C1 segment of cervical spinal cord (tissue), 14 donors: ENCODE results near the gene SHISA7.
"Not testable (repeated sequence)": the region's sequence is repeated elsewhere in the genome, so short reads cannot be mapped to it uniquely, and the experiment has no call there.

Experiments
- DNase-seq, 14 donors: peaks; one replicate each; lab custom pipeline; 2025; lab: John Stamatoyannopoulos, UW

SHISA7 gene

DNA sequence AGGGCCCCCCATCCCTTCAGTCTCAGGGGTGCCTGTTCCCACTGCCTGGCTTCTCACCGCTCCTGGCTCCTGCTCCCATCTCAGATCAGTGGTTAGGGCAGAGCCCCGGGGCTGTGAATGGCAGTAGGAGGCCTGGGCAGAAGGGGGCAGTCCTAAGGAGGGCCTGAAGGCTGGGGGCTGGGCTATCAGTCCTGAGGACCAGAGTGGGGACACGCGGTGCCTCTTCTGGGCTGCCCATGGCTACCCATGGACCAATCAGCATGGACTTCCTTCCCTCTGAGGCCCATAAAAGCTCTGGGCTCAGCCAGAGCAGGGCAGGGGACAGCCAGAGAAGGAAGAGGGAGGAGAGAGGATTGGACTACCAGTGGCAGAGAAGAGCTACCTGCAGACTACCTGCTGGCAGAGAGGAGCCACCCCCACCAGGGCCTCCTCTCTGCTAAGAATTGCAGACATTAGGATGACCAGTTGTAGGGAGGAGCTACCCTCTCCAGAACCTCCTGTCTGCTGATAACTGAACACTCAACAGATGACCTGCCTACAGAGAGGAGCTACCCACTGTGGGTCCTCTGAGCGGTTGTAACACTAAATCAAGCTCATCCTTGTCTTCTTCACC lies 23.4 kb downstream of the SHISA7 start:
- DNase-seq, result peak in 1 of 14 donors; percentile 23

DNA sequence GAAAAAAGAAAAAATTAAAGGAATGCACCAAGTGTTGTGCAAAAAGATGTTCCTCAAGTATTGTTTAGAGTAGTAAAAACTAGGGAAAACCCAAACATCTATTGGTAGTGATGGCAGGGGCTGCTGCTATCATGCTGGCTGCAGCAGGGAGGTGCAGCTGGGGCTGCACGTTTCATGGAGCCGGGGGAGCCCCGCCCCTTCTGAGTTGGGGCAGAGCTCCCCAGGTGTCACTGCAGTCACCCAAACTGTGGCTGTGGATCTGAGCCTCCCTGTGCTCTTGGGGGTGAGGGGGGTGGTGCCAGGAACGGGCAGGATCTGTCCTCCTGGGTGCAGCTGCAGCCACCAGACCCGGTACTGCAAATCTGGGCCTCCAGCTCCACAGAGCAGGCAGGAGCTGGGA lies 24.0 kb downstream of the SHISA7 start:
- no peak for DNase-seq

DNA sequence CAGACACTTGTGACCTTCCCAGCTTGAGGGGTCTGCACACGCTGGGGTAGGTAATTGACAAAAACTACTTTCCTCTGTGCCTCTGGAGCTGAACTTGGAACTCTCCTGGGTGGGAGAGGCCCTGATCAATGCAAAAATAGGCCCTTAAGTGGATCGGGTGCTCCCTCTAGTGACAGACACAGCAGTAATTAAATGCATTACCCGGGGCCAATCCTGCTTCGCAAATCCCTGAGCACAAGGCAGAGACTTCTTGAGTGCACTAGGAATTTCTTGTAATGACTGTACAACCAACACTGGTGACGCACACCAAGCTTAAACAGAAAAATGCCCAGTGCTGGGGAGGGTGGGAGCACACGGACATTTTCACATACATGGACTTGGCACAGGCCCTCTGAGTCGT lies 24.9 kb downstream of the SHISA7 start:
- DNase-seq, result peak in 9 of 14 donors; percentile 5 to 47 (median 25)

DNA sequence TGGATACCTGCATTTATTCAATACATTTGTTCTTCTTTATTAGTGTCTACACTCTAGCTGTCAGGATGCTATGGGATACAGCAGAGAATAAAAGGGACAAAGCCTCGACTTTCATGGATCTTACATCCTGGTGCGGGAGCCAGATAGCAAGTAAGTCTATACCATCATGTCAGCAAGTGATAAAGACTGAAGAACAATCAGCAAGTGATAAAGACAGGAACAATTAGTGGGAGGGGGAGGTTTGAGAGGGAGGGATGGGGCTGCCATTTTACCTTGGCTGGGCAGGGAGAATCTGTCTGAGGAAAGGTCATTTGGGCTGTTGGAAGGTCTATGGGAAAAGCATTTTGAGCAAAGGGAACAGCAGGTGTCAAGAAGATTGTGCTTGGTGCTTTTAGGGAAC lies 32.9 kb downstream of the SHISA7 start:
- DNase-seq, result no peak

DNA sequence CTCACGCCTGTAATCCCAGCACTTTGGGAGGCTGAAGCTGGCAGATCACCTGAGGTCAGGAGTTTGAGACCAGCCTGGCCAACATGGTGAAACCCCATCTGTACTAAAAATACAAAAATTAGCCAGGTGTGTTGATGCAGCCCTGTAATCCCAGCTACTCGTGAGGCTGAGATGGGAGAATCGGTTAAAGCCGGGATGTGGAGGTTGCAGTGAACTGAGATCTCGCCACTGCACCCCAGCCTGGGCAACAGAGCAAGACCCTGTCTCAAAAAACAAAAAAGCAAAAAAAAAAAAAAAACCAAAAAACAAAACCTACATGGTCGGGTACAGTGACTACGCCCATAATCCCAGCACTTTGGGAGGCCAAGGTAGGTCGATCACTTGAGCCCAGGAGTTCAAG lies 33.9 kb downstream of the SHISA7 start:
- DNase-seq, result not testable (repeated sequence)

DNA sequence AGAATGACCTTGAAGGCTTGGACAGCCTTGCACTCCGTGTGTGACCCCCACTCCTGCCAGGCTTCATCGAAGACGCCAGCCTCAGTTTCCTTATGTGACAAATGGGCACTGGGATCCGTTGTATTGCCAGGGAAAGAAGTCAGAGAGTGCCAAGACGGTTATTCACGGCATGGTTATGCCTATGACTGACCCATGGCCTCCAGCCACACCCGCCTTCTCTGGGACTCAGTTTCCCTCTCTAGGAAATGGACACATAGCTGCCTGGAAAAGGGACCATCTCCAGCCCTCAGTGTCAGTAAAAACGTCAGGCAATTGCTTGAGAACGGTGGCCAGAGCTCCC lies 34.6 kb downstream of the SHISA7 start:
- DNase-seq, result no peak

DNA sequence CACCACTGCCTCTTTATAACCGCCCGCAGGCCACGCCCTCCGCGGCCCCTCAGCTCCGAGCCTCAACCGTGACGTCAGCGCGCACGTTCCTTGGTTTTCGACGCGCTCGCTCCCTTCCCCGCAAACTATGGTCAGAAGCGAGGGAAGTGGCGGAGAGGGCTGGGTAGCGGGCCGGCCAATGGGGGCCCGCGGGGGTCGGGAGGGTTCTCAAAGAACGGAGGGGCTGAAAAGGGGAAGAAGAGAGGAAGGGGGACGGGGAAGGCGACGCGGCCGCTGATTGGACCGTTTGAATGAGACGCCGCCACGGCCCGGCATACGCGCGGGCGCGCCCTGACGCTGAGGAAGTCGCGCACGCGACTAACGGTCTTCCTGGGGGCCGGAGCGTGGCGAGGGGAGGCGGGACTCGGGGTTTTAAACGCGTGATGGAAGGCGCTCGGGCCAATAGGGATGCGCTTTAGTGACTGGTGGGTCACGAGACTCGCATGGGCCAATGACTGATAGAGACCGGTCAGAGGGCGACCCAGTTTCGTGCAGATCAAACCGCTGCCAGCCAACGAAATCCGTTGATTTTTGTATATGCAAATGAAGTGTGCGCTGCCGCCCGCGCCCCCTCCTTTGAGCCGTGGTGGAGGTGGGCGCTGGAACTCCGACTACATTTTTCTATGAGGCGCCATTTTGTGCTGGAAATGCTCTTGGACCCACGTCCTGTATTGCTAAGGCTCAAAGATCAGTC lies 35.1 kb downstream of the SHISA7 start:
- peak; percentile 95 to 99 (median 98) for DNase-seq

DNA sequence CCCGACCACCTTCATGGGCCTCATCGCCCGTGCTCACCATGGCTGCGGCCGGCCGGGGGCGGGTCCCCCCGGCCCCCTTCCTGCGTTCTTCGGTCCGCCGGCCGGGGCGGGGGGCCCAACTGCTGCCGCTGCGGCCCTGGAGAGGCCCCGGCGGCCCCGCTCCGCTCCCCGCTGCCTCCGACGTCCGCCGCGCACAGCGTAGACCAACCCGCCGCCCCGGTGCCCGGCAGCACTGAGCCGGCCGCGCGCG lies 35.6 kb downstream of the SHISA7 start, which contains the start of gene UBE2S:
Gene UBE2S (minus strand): TSS at position 239 of the 250 bp plus-strand sequence. CDS start 199 bp downstream, at position 40.
- DNase-seq, result peak in 1 of 14 donors; percentile 47

DNA sequence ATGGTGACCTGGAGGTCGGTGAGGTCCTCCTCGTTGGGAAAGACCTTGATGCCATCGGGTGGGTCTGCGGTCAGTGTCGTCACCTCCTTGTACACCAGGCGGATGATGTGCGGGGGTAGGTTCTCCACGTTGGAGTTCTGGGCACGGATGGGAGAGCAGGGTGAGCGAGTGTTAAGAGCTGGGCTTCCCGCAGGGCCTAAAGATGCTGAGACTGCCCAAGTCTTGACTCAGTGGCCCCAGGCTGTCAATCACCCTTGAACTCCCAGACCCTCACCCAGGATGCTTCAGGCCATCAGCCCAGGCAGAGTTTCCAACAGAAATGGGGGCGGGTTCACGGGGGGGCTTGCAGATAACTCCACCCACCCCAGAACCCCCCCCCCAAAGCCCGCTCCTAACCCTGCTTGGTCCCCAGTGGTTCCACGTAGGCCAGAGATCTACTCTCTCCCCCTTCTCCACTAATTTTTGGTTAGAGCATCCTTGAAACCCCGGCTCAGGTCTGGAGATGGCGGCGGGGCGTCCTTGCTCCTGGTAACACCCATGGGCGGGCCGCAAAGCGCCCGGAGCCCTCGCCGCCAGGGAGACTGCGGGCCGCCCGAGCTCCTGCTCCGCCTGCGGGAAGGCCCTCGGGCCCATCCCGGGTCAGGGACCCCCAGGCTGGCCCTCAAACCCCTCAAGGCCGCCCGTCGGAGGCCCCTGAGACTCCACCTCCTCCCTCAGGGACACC lies 36.1 kb downstream of the SHISA7 start:
- DNase-seq, result no peak

DNA sequence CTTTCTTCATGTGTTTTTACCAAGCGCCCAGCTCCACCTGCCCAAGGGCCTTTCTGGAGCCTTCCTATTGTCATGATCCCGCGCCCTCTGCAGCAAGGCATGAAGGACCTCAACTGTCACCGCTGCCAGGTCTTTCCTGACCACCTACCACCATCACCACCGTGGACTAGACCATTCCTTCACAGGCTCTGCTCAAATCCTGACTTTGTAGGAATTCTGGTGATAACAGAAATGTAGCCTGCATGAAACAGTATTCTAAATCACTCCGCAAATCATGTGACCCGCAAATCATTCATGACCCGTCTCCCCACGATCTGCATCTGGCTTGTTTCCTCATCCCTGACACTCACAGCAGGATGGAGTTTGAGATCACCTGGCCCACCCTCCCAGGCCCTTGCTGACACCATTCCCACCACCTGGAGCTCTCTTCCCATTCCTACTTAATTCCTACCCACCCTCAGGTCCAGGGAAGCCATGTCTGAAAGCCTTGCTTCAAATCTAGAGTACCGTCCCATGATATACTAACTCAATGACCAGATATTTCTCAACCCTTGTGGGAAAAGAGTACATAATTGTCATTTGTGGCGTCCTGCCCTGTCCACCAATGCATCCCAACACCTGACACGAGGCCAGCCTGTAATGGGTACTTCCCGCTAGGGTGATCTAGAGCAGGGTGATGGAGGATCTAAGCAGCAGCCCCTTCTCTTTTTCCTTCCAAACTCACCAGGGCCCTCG lies 36.8 kb downstream of the SHISA7 start:
- DNase-seq, result no peak

DNA sequence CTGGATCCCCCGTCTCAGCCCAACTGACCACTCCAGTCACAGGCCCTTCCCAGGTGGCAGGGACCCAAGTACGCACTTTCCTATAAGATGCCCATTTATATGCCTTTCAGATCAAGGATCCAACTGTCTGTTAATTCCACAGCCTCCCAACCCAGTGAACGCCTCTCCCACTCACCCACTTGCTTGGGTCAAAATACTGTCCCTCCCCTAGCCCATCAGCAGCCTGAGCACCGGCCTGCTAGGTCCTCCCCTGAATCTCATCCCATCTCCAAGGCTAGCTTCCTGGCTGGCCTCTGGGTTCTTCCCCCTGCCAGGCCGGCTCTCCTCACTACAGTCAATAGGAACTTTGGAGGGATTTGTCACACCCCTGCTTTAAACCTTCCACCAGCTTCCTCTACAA lies 37.5 kb downstream of the SHISA7 start:
- DNase-seq, result no peak

DNA sequence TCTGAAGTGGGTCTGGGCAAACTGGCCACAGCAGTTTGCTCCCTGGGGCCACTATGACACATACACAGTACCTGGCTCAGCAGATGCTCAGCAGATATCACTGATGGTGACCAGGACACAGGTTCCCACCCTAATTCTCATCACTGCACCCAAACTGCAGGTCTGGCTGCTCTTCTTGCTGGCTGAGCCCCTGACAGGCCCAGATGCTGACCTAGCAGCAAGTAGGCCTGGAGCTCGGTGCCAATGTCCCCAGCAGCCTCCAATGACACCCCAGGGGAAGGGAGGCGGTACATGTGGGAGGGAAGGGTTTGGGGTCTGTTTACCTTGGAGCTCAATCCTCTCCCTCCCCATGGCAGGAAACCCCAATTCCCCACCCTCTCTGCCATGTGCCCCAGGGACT lies 40.6 kb downstream of the SHISA7 start:
- DNase-seq, result no peak

DNA sequence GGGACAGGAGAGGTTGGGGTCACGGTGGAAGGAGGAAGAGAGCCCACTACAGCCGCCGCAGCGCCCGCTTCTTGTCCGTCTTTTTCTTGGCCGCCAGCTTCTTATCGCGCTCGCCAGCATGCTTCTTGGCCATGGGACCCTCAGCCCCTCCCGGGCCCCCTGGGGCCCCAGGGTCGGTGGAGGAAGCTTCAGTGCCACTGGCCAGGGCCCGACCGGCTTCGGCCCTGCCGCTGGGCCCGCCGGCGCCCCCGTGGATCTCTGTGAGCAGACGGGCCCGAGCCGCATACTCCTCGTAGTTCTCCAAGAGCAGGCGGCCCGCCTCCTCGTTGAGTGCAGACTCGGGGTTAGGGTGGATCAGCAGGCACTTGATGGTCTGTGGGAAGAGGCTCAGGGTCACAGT lies 41.7 kb downstream of the SHISA7 start:
- DNase-seq, result not testable (repeated sequence)

DNA sequence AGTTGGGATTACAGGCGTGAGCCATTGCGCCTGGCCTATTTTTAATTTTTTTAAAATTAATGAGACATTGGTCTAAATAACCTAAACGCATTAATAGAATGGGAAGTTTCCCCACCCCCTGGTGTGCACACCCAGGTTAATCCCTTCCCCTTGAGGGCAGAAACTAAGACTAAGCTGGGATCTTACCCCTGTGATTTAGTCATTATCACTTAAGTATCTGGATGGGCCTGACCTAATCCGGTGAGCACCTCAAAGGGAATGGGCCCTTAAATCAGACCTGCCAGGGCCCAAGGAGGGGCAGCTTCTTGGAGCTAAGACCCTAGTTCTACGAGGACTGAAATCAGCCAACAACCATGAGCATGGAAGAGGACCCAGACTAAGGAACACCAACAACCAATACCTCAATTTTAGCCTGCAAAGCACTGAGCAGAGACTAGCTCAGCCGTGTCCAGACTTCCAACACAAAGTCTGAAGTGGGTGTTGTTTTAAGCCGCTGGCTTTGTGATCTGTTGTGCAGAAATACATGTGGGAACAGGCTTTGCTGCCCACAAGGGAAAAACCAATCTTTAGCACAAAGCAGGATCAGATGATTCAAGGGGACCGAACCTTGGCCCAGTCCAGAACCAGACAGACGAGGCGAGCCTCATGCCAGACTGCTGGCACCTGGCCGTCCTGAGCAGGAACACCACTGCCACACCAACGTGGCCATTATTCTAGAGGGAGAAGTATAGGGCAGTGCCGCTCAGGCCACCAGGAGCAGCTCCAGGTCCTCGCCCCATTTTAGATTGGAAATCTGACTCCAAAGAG lies 42.6 kb downstream of the SHISA7 start:
- DNase-seq, result no peak

DNA sequence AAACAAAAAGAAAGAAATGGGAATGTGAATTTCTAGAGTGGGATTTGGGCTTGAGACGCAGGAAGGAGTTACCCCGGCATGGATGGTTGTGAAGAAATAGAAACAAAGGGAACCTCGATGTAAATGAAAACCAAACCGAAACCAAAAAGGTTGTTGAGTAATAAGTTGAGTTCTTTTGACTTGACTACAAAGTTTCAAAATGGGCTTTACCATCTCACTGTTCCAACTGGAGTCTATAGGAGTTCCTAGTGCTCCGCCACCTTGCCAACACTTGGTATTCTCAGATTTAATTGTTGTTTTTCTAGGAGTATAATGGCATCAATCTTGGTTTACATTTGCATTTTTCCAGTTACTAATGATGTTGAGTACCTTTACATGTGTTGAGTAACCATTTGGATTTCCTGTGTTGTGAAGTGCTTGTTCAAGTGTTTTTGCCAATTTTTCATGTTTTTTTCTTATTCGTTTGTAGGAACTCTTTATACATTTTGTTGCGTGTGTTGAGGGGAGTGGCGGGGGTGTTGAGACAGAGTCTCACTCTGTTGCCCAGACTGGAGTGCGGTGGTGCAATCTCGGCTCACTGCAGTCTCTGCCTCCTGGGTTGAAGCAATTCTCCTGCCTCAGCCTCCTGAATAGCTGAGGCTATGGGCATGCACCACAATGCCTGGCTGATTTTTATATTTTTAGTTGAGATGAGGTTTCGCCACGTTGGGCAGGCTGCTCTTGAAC lies 44.7 kb downstream of the SHISA7 start:
- DNase-seq, result no peak

DNA sequence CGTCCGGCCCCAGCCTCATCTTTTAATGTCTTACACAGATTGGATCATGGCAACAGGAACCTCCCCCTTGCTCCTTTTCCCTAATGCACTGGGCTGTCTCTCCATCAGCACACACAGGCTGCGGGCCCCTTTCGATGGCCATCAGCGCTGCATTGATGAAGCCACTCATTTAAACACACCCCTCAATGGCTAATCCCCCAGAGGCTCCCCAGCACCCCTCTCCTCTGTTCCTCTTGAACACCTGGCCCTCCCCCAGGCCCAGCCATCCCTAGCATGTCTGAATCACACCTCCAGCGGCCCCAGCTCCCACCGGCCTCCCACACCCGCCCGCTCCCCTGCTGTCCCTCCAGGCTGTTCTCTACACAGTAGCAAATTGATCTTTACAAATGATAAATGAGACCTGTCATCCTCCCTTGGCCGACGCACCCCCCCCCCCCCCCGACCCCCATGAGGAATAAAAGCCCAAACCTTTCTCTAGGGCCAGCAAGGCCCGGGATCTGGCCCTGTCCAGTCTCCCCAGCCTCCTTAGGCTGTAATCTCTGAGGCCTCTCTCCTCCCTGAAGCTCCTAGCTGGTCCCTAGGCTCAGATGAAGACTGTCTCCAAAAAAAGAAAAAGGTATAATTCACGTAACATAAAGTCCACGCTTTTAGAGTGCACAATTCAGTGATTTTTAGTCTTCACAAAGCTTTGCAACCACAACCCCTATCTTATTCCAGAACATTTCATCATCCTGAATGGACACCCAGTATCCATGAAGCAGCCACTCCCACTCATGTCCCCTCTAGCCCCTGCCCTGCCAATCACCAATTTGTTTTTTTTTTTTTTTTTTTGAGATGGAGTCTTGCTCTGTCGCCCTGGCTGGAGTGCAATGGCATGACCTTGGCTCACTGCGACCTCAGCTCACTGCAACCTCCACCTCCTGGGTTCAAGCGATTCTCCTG lies 50.0 kb downstream of the SHISA7 start:
- no peak for DNase-seq

DNA sequence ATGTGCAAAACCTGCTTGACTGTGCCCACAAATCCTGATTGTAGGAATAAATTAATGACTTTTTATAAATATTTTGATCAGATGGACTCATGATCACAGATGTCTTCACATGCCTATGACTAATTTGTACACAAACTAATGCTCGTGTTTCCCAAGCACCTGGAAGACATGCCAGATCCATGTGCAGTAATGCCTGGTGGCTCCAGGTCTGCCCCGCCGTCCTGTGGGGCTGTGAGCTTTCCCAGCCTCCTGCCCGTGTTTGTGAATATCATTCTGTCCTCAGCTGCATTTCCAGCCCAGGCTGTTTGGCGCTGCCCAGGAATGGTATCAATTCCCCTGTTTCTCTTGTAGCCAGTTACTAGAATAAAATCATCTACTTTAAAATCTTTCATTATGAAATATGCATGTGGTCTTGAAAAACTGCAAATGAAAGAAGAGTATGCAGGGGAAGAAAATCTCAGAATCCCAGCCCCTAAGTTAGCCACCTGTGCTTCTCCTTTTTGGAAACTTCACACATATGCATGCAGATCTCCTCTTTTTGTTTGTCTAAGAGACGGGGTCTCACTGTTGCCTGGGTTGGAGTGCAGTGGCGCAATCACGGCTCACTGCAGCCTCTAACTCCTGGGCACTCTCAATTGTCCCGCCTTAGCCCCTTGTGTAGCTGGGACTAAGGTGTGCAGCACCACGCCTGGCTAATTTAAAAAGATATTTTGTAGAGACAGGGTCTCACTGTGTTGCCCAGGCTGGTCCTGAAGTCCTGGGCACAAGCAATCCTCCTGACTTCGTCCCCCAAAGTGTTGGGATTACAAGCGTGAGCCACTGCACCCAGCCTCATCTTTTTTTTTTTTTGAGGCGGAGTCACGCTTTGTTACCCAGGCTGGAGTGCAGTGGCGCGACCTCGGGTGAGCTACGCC lies 51.1 kb downstream of the SHISA7 start:
- DNase-seq, result no peak

DNA sequence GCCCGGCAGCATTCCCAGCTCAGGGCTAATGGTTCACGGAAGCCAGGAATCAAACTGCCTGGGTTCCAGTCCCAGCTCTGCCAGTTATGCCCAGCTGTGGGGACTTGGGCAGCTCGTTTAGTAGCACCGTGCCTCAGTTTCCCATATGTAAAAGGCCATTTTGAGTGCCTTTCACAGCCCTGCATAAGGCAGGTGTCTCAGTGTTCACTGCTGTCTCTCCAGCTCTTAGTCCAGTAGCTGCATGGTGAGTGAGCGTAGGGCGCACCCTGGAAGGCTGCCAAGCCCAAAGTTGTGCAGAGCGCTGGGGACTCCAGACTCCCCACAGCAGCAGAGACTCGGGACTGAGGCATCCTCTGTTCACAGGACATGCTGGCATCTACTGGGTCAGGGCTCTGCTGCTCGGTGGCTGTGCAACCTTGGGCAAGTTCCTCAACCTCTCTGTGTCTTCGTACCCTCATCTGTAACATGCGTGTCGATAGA lies 51.9 kb downstream of the SHISA7 start:
- no peak for DNase-seq
